GM18498 (cell line): Measurements from ENCODE around the gene GRID2.

Source experiments
- ATAC-seq: cut with Tn5 transposase; IDR thresholded peaks from one replicate; pipeline ENCODE4 v1.9.1; 2021; ENCODE audit warnings: mild to moderate bottlenecking, moderate library complexity; ENCODE audit not compliant: unreplicated experiment

The GRID2 gene

GRCh38 chr4:92520563-92520962 is 216.8 kb downstream of the GRID2 start:
- ATAC-seq, result no peak

GRCh38 chr4:92521941-92522340 is 218.2 kb downstream of the GRID2 start:
- no peak for ATAC-seq

- ATAC-seq, result no peak
Observed at GRCh38 chr4:92522356-92522755, 218.6 kb downstream of the GRID2 start.

- ATAC-seq, result no peak
Observed at GRCh38 chr4:92524131-92524530, 220.4 kb downstream of the GRID2 start.

GRCh38 chr4:92528541-92528940 is 224.8 kb downstream of the GRID2 start:
- ATAC-seq, result no peak

GRCh38 chr4:92529510-92529909 is 225.7 kb downstream of the GRID2 start:
- ATAC-seq, result no peak

- no peak for ATAC-seq
Observed at GRCh38 chr4:92535599-92535998, 231.8 kb downstream of the GRID2 start.

- no peak for ATAC-seq
Observed at GRCh38 chr4:92551616-92552015, 247.8 kb downstream of the GRID2 start.

GRCh38 chr4:92566269-92566668 is 262.5 kb downstream of the GRID2 start:
- no peak for ATAC-seq

- no peak for ATAC-seq
Observed at GRCh38 chr4:92580816-92581215, 277.1 kb downstream of the GRID2 start.

- ATAC-seq, result no peak
Observed at GRCh38 chr4:92599044-92599443, 295.3 kb downstream of the GRID2 start.

- no peak for ATAC-seq
Observed at GRCh38 chr4:92600638-92601037, 296.9 kb downstream of the GRID2 start.

GRCh38 chr4:92606227-92606626 is 302.5 kb downstream of the GRID2 start:
- no peak for ATAC-seq

- no peak for ATAC-seq
Observed at GRCh38 chr4:92615049-92615448, 311.3 kb downstream of the GRID2 start.

- ATAC-seq, result no peak
Observed at GRCh38 chr4:92618968-92619367, 315.2 kb downstream of the GRID2 start.

- no peak for ATAC-seq
Observed at GRCh38 chr4:92629302-92629701, 325.5 kb downstream of the GRID2 start.

GRCh38 chr4:92634882-92635281 is 331.1 kb downstream of the GRID2 start:
- ATAC-seq, result no peak

GRCh38 chr4:92636038-92636806 is 332.5 kb downstream of the GRID2 start:
- no peak for ATAC-seq

GRCh38 chr4:92641409-92641808 is 337.6 kb downstream of the GRID2 start:
- ATAC-seq, result no peak

- no peak for ATAC-seq
Observed at GRCh38 chr4:92646826-92647225, 343.1 kb downstream of the GRID2 start.

- ATAC-seq, result no peak
Observed at GRCh38 chr4:92651536-92651935, 347.8 kb downstream of the GRID2 start.

GRCh38 chr4:92654084-92654483 is 350.3 kb downstream of the GRID2 start:
- ATAC-seq, result no peak

- no peak for ATAC-seq
Observed at GRCh38 chr4:92657695-92658094, 353.9 kb downstream of the GRID2 start.
